PC-9 (cell line): ENCODE data around the gene CMSS1.

ENCODE experiments used
- EZH2 ChIP-seq: fragments of 200-600 bp; sonication (generic); IDR thresholded peaks from 2 replicates; pipeline ENCODE4 v1.8.0; 2017; ENCODE audit warnings: antibody characterized with exemption, low read depth
- TF ChIP-seq, protein P1 (sequence below): fragments of 200-600 bp; sonication (generic); conservative IDR thresholded peaks from 2 replicates; pipeline ENCODE4 v1.6.1; 2017; ENCODE audit warnings: mixed run types, antibody characterized with exemption, mild to moderate bottlenecking, moderate library complexity

DNA sequence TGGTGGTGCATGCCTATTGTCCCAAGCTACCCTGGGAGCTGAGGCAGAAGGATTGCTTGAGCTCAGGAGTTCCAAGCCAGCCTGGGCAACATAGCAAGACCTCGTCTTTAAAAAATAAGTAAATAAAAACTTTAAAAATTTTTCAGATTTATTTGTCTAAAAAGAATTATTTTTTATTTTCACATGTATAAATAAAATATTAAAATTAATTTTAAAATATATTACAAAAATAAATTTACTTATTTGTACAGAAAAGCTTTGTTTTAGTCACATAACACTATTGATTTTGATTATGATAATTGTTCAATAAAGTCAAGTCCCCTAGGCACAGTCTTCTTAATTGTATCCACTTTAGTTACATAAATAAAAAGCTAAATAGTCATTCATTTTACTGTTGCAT lies 211.4 kb downstream of the CMSS1 start:
- TF ChIP-seq, protein P1, sequence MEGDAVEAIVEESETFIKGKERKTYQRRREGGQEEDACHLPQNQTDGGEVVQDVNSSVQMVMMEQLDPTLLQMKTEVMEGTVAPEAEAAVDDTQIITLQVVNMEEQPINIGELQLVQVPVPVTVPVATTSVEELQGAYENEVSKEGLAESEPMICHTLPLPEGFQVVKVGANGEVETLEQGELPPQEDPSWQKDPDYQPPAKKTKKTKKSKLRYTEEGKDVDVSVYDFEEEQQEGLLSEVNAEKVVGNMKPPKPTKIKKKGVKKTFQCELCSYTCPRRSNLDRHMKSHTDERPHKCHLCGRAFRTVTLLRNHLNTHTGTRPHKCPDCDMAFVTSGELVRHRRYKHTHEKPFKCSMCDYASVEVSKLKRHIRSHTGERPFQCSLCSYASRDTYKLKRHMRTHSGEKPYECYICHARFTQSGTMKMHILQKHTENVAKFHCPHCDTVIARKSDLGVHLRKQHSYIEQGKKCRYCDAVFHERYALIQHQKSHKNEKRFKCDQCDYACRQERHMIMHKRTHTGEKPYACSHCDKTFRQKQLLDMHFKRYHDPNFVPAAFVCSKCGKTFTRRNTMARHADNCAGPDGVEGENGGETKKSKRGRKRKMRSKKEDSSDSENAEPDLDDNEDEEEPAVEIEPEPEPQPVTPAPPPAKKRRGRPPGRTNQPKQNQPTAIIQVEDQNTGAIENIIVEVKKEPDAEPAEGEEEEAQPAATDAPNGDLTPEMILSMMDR = no peak
- TF ChIP-seq EZH2 = no peak
